ENCODE results near the gene LZTFL1. TPM values are rescaled to one million over a fixed set of nuclear protein-coding genes. Genes with fewer than 3 reads are reported as not detected.

Gene LZTFL1
- total and polyA plus RNA-seq, 4 donors = 3.4 to 11.8 (median 5.7) TPM

GRCh38 chr3:45861043-45861719, 19.3 kb upstream of the LZTFL1 start:
- TF ChIP-seq RAD21 (IDR thresholded peaks at IDR 0.05) (peak in 1 of 2 donors; percentile 10), REST (IDR thresholded peaks at IDR 0.05) (no peak), NR2F2 (IDR thresholded peaks at IDR 0.05) (no peak), ZBTB33 (IDR thresholded peaks at IDR 0.05) (peak; percentile 12), EGR1 (IDR thresholded peaks at IDR 0.05; ENCODE audit: low read depth in 2 of 2) (no peak), HNF4G (IDR thresholded peaks at IDR 0.05) (peak; percentile 3), TAF1 (conservative IDR thresholded peaks at IDR 0.05) (no peak), ATF3 (IDR thresholded peaks at IDR 0.05) (no peak), HNF4A (conservative IDR thresholded peaks at IDR 0.05) (peak; percentile 57 to 58), RXRA (IDR thresholded peaks at IDR 0.05) (peak in 1 of 2 donors; percentile 6), MAX (IDR thresholded peaks at IDR 0.05) (no peak), CTCF (IDR thresholded peaks at IDR 0.05; ENCODE audit: low read depth, low read length, missing input control) (no peak), FOXA2 (IDR thresholded peaks at IDR 0.05) (peak; percentile 34), FOXA1 (IDR thresholded peaks at IDR 0.05) (no peak), SP1 (IDR thresholded peaks at IDR 0.05) (no peak), GABPA (IDR thresholded peaks at IDR 0.05 in 1 of 2, conservative IDR thresholded peaks at IDR 0.05 in 1 of 2) (no peak), JUND (IDR thresholded peaks at IDR 0.05) (no peak), YY1 (IDR thresholded peaks at IDR 0.05) (no peak)
- Histone ChIP-seq H3K27me3 (ENCODE audit: control insufficient read depth in 4 of 4, insufficient read depth in 4 of 4, low read length in 3 of 4) (no peaks in the 10 kb centered on the region), H3K9me3 (ENCODE audit: control insufficient read depth in 4 of 4, low read length in 3 of 4) (peaks cover 0 to 3% (median 0%) of the 10 kb centered on the region in 4 donors), H3K4me1 (ENCODE audit: control insufficient read depth in 4 of 4, insufficient read depth in 4 of 4, low read length in 3 of 4) (peaks cover 0 to 33% (median 17%) of the 10 kb centered on the region in 4 donors), H3K4me3 (ENCODE audit: low read depth in 1 of 3, low read length in 3 of 3) (no peak overlapping the region), H3K9ac (ENCODE audit: low read depth in 1 of 2, low read length in 2 of 2) (no peak overlapping the region), H3K27ac (ENCODE audit: low read depth in 1 of 2, low read length in 2 of 2) (no peak overlapping the region), H3K36me3 (ENCODE audit: control insufficient read depth in 4 of 4, insufficient read depth in 3 of 4, low read depth in 1 of 4, low read length in 3 of 4) (no peaks in the 10 kb centered on the region)
- no peak for DNase-seq (ENCODE audit: low spot score)
- WGBS = 27% methylated on average over 7 of the region's 7 CpGs
